GM21717 (cell line): ENCODE measurements around the gene NDST1.
A peak's percentile ranks its signal among the peaks of the same experiment; 100 is the strongest.

Experiments used
- ATAC-seq: cut with Tn5 transposase; IDR thresholded peaks from one replicate; pipeline ENCODE4 v1.9.1; 2021; ENCODE audit warnings: mild to moderate bottlenecking, moderate library complexity; ENCODE audit not compliant: unreplicated experiment

Gene NDST1

DNA sequence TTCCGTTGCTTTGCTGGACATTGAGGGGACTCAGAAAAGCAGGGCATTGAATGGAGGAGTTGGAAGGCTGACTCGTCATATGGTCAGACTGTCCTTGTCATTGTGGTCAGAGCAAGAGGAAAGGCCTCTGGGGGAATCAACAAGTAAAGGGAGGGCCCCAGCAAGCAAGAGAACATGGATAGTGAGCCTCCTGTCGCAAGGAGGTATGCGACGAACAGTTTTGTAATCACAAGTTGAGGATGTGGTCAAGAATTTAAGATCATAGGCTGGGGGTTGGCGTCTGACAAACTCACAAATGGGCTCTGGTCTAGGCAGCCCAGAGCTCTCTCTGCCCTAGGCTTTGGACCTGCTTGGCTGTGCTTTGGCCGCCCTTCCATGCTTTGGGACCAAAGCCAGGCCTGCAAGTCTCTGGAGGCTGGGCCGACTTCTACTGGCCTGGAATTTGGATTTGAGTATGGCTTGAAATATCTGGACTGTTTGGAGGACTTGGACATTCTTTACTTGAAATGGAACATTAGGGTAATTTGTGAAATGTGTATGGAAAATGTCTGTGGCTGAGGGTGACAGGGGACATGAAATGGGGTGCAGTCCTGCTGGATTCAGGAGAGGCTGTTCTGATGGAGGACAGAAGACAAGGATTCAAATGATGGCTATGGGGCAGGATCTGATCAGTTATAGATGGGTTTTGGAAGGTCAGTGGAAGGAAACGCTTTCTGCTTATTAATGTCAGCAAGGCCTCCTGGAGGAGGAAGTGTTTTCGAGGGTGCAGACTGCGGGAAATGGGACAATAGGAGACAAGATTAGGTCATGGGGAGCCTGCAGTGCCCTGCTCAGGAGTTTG is 19.2 kb upstream of the NDST1 start:
- no peak for ATAC-seq

- peak; percentile 92 for ATAC-seq
Measured at GRCh38 chr5:150489360-150490295, 18.3 kb upstream of the NDST1 start.

GRCh38 chr5:150490296-150490669 is 17.6 kb upstream of the NDST1 start:
- peak; percentile 2 for ATAC-seq

- ATAC-seq = no peak
Measured at GRCh38 chr5:150490754-150491153, 17.2 kb upstream of the NDST1 start.

DNA sequence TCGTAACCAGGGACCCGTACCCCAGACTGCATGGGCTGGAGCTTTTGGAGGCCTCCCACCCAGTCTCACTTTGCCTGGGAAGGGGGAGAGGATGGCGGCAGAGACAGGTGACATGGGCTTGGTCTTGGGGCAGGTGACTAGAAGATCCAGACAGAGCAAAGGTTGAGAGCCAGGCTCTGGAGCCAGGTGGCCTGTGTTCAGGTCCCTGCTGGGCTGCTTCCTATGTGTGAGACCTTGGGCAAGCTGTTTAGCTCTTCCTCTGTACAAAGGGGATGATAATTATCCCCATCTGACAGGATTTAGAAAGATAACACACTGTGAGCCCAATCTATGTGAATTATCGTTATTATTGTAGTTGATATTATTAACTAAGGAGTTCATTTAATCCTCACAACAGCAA is 16.1 kb upstream of the NDST1 start:
- ATAC-seq = no peak

DNA sequence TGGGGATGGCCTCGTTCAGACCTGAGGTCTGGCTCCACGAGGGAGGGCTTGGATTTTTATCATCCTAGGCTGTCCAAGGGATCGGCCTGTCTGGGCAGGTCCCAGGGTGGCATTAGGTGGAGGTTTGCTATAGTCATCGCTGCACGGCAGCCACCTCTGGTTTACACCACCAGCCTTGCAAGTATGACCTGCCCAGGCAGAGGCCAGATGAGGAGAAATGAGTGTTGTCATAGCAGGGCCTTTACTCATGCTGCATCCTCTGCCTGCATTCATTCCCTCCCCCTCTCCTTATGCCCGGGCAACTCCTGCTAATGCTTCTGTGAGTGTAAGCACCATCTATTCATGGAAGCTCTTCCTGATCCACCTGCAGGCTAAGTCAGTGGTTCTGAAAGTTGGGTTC is 15.3 kb upstream of the NDST1 start:
- ATAC-seq = no peak

- ATAC-seq = no peak
Measured at GRCh38 chr5:150496098-150496497, 11.8 kb upstream of the NDST1 start.

GRCh38 chr5:150496534-150496933 is 11.4 kb upstream of the NDST1 start:
- ATAC-seq = no peak

DNA sequence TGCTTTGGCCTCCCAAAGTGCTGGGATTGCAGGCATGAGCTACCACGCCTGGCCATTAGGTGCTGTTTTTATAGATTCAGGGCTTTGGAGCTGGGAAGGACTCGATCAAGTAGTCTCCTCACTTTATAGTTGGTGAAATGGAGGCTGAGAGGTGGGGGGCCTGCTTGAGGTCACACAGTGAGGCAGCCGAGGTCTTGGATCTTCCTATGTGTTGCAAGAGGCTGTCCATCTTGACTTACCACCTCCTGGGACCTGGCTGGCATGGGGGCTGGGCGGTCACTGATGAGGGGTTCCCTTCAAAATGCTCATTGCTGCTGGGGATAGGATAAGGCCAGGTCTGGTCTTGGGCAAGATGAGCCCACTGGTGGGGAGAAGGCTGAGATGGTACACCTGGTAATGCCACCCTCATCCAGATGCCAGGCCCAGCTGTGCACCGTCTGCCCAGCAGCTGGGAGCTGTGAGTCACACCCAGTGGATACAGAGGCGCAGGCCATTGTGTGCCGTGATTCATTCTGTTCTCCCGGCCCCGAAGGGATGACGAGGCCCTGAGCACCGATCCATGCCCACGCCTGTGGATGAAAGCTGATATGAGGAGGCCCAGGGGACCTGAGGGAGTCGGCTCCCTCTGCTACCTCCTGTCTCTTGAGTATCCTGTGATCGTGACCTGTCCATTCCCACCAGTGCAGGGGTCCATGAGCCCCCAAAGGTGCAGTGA is 10.5 kb upstream of the NDST1 start:
- ATAC-seq = no peak

- no peak for ATAC-seq
Measured at GRCh38 chr5:150497989-150498317, 10.0 kb upstream of the NDST1 start.

DNA sequence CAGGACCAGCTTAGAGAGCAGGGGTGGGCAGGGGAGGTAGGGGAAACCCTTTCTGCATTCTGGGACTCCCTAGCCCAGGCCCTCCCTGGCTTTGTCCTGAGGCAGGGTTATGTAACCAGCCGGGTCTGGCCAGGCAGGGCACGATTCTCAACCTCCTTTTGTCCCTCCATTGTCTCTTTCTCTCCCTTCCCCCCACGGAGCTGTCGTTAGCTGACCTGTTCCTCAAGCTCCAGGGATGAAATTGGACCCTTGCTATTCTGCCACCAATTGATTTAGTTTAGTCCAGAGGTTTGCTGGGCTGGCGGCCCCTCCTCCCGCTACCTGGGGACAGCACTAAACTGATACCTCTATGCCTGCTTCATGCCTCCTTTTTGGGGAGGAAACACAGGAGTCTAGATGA is 9.4 kb upstream of the NDST1 start:
- ATAC-seq = no peak

GRCh38 chr5:150498971-150499370 is 9.0 kb upstream of the NDST1 start:
- no peak for ATAC-seq

DNA sequence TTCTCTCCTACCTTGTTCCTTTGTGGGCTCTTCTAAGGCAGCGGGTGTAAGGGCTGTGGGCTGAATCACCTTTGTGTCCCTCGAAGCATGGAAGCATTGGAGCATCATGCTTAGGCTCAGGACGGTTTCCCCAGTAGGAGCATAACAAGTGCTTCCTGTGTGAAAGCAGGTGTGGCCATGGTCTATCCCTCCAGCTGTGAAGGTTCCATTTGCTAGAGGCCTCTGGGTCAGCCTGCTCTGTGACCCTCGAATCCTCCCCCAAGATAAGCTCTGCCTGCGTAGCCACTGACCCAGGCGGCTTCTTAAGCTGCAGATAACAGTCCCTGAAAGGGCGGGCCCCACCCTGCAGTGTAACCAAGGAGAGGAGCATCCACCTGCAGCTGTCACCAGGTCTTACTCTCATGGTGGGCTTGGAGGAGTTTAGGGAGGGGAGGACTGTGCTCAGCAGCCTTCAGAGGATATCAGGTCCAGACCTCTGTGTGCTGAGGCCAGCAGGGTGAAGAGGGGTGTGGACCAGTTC is 8.4 kb upstream of the NDST1 start:
- ATAC-seq = no peak

DNA sequence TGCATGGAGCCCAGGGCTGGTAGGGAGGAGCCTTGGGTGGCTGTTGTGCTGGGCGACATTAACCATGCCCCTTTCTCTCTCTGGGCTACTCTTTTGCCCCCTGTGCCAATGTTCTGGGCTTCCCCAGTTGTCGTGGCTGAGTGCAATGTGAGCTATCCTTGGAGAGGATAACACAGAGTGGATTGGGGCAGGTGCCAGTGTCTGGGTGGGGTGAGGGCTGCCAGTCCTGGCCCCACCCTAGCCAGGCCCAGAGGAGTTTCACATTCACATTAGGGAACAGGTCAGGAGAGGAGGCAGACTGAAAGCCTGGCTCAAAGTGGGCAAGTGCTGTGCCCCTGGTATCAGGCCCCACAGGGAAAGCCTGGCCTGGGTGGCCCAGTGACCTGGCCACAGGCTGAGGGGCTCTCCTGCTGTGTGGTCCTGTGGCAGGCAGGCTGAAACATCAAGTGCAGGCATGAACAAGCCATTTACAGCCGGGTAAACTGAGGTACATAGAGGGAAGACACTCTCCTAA is 7.5 kb upstream of the NDST1 start:
- ATAC-seq = no peak

DNA sequence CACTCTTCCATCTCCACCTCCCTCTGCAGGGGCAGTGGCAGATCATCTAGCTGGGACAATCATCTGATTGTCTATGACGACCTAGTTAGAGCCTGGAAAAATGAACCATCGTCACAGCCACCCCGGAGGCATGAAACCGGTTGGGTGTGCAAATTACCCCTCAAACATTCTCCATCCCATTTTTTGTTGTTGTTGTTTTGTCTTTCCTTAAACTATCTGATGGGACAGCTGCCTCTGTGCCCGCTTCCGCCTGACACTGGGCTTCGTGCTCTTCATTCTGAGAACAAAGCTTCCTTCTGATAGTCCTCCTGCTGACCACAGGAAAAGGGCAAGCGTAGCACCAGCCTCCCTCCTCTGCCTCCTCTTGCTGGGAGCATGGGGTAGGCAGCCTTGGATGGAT is 7.0 kb upstream of the NDST1 start:
- ATAC-seq = no peak

- no peak for ATAC-seq
Measured at GRCh38 chr5:150502106-150502505, 5.8 kb upstream of the NDST1 start.

DNA sequence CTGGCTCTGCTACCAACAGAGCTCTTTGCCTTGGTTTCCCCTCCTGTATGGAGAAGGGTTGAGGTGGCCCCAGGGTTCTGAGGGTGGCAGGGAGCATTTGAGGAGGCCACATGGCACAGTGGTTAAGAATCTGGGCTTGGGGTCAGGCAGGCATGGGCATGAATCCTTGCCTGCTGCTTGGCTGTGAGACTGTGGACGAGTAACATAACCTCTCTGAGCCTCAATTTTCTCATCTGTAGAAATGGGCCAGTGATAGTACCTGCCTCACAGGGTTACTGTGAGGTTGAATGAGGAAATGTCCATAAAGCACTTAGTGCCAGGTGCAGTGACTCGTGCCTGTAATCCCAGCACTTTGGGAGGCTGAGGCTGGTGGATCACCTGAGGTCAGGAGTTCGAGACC is 5.1 kb upstream of the NDST1 start:
- ATAC-seq = no peak

- no peak for ATAC-seq
Measured at GRCh38 chr5:150503386-150503785, 4.5 kb upstream of the NDST1 start.

- ATAC-seq = no peak
Measured at GRCh38 chr5:150503977-150504620, 3.8 kb upstream of the NDST1 start.

- ATAC-seq = no peak
Measured at GRCh38 chr5:150505041-150505511, 2.9 kb upstream of the NDST1 start.
